SU-DHL-6 (cell line): ENCODE results near the gene ZFYVE9.

Source experiments
- EZH2phosphoT487 ChIP-seq: fragments of 200-600 bp; sonication (generic), shearing (Covaris generic); conservative IDR thresholded peaks from 2 replicates; pipeline ENCODE4 v1.6.1; 2018; ENCODE audit warnings: mild to moderate bottlenecking, antibody characterized with exemption, low read length, moderate library complexity, mixed read lengths
- TF ChIP-seq, protein P1 (sequence below): fragments of 200-600 bp; sonication (generic); IDR thresholded peaks from one replicate; pipeline ENCODE4 v1.5.1; 2017; ENCODE audit warnings: antibody characterized with exemption, mild to moderate bottlenecking, low read length, moderate library complexity; ENCODE audit not compliant: insufficient read depth, poor library complexity, severe bottlenecking

GRCh38 chr1:52216907-52217458 lies 75.1 kb downstream of the ZFYVE9 start:
- TF ChIP-seq, protein P1, sequence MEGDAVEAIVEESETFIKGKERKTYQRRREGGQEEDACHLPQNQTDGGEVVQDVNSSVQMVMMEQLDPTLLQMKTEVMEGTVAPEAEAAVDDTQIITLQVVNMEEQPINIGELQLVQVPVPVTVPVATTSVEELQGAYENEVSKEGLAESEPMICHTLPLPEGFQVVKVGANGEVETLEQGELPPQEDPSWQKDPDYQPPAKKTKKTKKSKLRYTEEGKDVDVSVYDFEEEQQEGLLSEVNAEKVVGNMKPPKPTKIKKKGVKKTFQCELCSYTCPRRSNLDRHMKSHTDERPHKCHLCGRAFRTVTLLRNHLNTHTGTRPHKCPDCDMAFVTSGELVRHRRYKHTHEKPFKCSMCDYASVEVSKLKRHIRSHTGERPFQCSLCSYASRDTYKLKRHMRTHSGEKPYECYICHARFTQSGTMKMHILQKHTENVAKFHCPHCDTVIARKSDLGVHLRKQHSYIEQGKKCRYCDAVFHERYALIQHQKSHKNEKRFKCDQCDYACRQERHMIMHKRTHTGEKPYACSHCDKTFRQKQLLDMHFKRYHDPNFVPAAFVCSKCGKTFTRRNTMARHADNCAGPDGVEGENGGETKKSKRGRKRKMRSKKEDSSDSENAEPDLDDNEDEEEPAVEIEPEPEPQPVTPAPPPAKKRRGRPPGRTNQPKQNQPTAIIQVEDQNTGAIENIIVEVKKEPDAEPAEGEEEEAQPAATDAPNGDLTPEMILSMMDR: no peak
- no peak for TF ChIP-seq EZH2phosphoT487
